NOMO-1 treated with dmso at 0.1 percent for 144 hours (cell line): ENCODE results near the gene MLYCD.

Experiments used
- DNase-seq: peaks from one replicate; lab custom pipeline; 2025; ENCODE audit not compliant: unreplicated experiment; lab: John Stamatoyannopoulos, UW

MLYCD gene

DNA sequence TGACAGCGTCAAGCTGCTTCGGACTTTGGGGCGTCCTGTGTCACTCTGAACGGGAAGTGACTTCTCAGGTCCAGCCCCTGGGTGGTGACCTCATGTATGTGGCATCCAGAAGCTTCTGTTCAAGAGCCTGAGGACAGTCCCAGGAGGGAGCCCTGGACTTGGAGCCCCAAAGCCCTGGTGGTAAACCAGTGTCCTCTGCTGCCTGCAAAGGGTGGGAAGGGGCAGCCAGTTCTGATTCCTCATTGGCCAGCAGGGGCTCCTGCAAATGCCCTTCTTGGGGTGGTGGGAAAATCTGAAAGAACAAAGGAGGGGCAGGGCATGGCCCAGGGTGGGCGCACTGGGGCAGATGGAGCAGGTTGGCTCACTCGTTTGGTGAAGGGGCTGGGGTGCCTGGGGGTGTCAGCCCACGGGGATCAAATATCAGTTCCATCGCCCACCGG, 55.7 kb downstream of the MLYCD start:
- no peak for DNase-seq

DNA sequence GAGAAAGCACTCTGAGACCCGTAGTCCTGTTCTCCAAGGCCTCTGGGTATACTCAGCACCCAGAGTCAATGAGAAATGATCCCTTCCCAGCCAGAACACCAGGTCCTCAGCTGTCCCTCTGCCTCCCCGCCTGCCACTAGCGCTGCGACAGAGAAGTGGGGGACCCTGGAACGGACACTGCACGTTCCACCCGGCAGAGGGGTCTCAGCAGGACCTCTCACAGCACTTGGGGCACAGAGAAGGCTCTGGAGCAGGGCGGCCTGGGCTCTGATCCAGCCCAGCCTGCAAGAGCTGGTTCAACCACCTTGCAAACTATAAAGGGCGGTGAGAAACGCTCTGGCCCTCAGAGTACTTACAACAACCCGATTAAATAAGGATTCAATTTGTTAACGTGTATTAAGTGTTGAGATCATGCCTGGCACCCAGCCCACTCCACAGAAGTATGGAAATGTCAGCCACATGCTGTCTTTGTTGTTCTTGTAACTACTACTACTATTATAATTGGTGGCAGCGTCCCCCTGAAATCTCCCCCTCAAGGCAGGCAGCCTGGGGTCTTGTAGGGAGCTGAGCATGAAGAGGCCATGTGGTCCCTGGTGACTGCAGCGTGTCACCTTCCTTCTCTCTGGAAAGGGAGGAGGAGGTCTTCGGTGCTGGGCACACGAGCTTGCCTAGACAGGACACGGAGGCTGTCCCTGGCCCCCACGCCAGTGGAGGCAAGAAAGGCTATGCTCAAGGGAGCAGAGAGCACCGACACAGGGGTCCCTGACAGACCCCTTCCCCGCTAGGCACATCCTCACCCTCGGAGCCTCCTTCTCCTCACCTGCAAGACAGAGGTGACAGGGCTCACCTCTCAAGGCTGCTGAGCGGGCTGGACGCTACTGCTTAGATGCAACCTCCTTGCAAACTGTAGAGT, 56.6 kb downstream of the MLYCD start:
- no peak for DNase-seq

DNA sequence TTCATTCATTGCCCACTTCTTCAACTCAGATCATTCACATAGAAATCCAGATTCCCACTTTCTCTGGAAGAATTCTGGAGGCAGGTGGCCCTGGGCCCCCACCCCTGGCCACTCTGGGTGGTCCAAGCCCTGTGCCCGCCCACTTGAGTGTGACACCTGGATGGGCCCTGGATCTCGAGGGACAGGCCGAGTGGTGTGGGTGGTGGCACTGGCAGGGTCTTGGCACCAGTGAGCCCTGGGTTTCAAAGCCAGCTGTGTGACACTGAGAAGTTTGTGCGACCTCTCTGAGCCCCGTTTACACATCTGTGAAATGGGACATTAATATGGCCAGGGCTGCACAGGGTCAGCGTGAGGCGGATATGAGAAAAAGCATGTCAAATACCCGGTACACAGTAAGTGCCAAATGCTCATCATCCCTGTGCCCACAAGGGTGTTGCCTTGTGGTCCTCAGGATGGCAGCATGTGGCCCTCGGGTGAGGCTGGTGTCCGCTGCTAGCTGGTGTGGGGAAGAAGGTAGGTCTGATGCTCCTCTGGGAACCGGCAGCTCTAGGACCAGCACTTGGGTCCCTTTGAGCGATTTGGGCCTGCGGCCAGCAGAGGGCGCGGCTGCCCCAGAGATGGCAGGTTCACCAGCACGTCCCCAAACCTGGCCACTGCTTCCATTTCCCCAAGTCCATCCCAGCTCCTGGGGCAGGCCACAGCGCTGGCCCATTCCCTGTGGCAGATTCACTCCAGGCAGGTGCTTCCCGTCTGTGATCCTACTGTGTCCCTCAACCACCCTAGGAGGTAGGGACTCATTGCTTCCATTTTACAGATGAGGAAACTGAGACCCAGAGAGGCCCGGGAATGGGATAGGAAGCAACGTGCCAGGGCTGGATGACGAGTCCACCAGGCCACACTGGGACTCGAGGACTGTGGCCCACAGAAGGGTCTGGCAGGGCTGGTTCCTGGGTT, 57.7 kb downstream of the MLYCD start:
- DNase-seq: peak; percentile 40

DNA sequence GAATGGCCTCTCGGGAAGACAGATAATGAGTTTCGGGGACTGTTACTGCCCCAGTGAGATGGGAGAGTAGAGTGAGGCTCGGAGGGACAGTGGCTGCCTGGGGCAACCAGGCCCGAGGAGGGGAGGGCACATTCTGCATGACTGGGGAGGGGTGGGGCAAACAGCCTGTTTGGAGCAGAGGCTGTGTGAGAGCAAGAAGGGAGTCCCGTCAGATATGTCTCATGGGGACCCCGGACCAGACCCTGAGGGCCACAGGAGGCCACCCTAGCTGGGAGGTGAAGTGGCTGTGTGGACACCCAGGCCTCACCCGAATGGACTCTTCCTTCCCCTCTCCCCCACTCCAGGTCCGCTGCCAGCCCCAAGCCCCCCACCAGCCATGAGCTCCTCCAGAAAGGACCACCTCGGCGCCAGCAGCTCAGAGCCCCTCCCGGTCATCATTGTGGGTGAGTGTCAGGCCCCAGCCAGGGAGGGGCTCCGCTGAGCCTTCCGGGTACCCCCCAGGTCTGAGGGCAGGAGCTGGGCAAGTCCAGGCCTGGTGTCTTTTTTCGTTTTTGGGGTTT, 58.5 kb downstream of the MLYCD start:
- DNase-seq: no peak

DNA sequence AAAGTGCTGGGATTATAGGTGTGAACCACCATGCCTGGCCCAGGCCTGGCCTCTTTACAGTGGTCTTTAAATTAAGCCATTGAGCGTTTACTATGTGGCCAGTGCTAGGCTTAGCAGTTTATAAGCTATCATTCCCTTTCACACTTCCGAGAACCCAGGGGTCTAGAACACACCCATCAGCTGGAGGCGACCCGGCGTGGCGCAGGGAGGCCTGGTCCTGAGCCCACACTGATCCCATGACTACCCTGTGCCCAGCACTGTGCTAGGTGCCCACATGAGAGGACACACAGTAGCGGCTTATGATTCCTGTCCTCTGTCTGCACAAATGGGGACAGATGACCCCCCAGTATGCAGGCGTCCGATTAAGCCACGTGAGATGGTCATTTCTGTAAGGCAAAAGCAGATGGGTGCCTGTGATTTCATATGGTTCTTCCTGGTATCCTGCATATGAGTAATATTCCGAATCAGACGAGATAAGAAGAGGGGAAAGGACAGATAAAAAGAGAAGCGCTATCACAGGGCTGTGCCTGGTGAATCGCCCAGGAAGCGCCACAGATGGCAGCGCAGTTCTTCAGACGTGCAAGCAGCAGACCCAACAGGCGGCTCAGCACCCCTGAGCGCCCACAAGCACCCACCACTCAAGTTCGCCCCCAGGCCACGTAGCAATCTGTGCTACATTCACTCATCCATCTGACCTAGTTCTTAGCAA, 59.4 kb downstream of the MLYCD start:
- DNase-seq: no peak

DNA sequence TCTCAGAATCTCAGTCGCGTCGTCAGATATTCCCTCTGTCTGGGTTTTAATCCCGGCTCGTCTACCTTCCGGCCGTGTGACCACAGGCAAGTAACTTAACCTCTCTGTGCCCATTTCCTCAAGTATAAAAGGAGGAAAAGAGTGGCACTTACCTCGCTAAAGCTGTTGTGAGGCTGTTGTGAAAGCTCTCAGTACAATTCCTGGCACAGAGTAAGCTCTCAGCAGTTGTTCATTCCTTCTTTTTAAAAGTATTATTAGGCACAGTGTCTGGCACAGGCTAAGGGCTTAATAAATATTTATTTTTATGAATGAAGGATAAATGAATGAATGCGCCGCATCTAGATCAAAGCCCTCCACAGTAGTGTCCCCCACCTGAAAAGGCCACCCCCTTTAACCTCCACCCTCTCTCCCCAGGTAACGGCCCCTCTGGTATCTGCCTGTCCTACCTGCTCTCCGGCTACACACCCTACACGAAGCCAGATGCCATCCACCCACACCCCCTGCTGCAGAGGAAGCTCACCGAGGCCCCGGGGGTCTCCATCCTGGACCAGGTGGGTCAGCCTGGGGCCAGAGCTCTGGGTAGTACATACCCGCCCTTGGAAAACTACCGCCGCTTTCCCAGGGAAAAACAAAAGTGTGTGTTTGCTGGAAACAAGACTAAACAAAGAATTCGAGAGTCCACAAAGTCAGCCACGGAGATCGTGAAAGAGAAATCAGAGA, 60.1 kb downstream of the MLYCD start:
- no peak for DNase-seq

DNA sequence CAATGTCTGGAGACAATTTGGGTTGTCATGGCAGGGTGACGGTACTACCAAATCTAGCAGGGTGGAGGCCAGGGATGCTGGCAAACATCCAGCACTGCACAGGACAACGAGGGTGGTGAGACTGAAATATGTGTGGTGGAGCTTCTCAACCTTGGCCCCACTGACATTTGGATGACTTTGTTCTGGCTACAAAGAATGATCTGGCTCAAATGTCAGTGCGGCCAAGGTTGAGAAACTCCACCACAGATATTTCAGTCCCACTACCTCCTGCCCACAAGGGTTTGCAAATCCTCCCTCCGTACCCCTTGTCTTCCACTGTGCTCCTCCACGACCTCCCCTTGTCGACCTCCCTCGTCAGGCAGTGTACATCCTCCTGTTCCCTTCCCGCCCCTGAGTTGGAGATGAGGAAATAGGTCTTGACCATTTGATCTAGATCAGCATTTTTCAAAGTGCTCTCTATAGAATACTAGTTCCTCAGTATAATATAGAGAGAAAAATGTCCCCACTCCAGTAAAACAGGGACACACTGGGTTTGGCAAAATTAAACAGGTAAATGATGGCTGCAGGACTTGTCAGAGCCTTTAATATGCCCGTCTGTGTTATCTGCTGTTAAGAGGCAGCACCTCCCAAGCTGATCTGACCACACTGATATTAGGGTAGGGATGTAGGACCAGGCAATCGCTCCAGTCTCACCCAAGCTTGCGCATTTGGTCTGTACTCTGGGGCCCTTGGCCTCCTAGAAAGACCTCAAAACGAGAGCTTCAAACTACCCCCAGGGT, 60.9 kb downstream of the MLYCD start:
- DNase-seq: no peak

DNA sequence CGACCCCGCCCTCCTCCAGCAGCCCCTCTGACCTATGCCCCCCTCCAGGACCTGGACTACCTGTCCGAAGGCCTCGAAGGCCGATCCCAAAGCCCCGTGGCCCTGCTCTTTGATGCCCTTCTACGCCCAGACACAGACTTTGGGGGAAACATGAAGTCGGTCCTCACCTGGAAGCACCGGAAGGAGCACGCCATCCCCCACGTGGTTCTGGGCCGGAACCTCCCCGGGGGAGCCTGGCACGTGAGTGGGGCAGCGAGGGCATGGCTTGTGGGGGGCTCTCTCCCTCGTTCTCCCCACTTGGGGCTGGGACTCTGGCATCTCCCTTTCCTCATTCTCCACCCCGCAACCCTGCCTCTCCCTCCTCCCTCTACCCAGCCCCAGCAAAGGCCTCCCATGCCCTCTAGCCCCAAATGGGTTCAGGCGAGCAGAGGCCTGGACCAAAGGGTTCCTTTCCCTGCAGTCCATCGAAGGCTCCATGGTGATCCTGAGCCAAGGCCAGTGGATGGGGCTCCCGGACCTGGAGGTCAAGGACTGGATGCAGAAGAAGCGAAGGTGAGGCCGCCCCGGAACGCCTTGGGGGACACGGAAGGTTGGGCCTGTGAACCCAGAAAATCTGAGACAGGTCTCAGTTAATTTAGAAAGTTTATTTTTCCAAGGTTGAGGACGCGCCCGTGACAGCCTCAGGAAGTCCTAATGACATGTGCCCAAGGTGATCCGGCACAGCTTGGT, 61.8 kb downstream of the MLYCD start:
- DNase-seq: no peak

DNA sequence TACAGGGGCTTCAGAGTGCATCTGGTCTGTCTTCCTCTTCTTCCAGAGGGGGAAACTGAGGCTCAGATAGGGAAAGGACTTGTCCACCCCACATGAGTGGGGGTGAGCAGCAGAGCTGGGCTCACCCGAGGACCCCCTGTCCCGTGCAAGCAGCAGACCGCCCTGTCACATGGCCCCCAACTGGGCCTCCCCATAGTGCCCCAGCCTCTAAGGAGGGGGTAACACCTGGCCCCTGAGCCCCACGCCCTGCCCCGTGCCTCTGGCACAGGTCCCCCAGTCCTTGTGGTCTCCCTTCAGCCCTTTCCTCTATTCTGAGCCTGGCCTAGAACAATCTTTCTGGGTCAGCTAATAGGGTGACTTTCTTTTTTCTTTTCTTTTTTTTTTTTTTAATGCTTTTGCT, 62.7 kb downstream of the MLYCD start:
- no peak for DNase-seq

DNA sequence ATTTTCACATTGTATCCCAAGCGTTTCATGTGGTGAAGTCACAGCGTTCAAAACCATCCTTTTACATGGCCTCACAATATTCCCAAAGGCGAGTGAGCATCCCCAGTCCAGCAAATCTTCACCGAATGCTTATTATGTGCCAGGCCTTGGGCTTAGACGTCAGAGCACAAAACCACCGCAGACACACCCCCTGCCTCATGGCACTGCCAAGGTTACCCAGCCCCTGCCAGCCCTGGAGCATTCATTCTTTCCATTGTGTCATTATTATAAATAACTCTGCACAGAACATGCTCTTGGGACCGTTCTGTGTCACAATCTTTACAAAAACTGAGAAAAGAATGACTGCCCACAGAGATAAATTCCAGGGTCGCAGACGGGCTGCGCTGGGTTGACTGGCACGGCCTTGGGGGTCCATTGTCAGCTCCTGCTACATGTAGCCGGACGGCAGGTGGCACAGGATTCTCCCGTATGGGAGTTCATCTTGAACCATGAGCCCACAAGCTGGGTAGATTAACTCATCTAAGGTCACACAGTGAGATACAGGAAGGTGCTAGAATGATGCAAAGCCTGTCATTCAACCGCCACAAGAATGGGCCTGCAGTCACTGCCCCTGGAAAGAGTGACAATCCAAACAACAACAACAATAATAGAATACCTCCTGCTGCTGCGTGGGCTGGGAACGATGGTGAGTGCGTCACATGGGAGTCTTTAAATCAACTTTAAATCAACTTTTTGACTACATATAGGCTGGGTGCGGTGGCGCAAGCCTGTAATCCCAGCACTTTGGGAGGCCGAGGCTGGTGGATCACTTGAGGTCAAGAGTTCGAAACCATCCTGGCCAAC, 64.6 kb downstream of the MLYCD start:
- no peak for DNase-seq

DNA sequence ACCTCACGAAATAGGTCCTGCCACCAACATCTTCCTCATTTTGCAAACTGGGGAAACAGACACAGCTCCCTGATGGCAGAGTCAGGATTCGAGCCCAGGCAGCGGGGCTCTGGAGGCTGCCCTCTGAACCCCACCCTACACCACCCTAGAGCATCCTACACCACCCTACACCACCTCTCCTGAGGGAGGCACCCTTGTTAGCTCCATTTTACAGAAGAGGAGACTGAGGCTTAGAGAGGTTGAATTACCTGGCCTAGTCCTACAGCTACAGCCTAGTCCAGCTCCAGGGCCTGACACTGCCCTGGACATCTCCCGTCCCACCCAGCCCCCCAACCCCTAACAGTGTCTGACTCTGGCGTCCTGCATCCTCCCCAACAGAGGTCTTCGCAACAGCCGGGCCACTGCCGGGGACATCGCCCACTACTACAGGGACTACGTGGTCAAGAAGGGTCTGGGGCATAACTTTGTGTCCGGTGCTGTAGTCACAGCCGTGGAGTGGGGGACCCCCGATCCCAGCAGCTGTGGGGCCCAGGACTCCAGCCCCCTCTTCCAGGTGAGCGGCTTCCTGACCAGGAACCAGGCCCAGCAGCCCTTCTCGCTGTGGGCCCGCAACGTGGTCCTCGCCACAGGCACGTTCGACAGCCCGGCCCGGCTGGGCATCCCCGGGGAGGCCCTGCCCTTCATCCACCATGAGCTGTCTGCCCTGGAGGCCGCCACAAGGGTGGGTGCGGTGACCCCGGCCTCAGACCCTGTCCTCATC, 65.9 kb downstream of the MLYCD start:
- DNase-seq: no peak

DNA sequence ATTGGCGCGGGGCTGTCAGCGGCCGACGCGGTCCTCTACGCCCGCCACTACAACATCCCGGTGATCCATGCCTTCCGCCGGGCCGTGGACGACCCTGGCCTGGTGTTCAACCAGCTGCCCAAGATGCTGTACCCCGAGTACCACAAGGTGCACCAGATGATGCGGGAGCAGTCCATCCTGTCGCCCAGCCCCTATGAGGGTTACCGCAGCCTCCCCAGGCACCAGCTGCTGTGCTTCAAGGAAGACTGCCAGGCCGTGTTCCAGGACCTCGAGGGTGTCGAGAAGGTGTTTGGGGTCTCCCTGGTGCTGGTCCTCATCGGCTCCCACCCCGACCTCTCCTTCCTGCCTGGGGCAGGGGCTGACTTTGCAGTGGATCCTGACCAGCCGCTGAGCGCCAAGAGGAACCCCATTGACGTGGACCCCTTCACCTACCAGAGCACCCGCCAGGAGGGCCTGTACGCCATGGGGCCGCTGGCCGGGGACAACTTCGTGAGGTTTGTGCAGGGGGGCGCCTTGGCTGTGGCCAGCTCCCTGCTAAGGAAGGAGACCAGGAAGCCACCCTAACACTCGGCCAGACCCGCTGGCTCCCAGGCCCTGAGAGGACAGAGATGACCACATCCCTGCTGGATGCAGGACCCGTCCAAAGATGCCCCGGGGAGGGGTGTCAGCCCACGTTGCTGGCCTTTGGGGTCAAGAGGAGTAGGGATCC, 66.7 kb downstream of the MLYCD start:
- DNase-seq: no peak

DNA sequence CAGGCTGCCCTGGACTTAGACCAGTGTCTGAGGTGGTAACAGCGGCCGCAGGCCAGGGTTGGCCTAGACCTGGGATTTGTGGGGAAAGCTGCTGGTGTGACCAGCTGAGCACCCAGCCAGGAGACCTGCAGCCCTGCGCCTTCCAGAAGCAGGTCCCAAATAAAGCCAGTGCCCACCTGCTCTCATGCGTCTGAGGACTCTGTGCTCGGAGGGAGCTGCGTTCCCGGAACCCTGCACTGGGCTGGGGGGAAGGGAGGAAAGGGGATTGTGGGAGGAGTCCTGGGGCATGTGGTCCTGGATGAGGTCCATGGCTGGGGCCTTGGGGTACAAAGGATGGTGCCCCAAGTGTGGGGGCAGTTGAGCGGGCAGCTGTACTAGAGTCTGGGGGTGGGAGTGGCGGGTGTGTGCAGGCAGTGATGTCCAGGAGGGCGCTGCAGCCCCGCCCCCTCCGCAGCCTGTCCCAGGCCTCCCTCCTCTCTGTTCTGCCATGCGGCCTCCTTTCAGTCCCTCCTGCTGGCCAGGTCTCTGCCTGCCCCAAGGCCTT, 67.3 kb downstream of the MLYCD start:
- DNase-seq: no peak

DNA sequence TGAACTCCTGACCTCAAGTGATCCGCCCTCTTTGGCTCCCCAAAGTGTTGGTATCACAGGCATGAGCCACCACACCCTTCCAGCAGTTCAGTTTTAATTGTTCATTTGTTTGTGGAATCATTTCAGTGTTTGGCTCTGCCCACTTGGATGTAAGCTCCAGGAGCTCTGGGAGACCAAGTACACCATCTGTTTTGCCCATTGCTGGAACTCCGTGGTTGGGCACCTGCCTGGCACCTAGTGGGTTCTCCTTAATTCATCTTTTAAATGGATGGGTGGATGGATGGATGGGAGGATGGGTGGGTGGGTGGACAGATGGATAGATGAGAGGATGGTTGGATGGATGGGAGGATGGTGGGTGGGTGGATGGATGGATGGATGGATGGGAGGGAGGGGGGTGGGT, 68.2 kb downstream of the MLYCD start:
- DNase-seq: no peak

DNA sequence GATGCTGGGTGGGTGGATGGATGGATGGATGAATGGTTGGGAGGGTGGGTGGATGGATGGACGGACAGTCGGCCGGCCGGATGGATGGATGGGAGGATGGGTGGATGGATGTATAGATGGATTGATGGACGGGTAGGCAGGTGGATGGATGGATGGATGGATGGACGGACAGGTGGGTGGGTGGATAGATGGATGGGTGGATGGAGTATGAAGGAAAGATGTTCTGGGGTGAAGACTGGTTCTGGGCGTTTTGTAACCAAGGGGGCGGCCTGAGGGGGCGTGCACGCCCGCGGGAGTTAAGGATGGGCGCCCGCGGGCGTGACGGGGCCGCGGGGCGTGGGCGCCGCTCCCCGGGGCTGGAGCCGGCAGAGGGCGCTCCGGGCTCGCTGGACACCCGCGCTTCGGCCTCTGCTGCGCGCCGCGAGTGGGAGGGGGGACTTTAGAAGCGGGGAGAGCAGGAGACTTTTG, 69.0 kb downstream of the MLYCD start, which contains the start of gene NECAB2:
TSS of gene NECAB2 (plus strand) at position 407 of the 468 bp plus-strand sequence. CDS start 405 bp downstream, outside the sequence.
- DNase-seq: no peak

DNA sequence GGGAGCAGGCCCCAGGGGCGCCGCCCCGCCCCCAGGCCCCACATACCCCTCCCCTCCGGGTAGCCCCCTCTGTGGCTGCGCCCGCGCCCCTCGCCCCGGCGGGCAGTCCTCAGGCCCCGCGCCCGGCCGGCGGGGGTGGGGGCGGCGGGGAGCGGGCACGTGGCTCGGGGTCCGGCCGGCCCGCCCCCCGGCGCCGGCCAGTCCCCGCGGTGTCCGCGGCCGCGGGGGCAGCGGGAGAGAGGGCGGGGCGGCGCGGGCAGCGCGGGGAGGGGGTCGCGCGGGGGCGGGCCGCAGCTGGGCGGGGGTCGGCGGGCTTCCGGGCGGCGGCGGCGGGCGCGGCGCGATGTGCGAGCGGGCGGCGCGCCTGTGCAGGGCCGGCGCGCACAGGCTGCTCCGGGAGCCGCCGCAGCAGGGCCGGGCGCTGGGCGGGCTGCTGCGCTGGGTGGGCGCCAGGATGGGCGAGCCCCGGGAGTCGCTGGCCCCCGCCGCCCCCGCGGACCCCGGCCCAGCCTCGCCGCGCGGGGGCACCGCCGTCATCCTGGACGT, 69.5 kb downstream of the MLYCD start:
- DNase-seq: no peak
